Renal pelvis (tissue), 4 donors: ENCODE data around the gene MOB2. TPM values are rescaled to one million over a fixed set of nuclear protein-coding genes. Genes with fewer than 3 reads are reported as not detected.
"Not testable (repeated sequence)": the region's sequence is repeated elsewhere in the genome, so short reads cannot be mapped to it uniquely, and the experiment has no call there.

Experiments
- DNase-seq: peaks from one replicate; pipeline ENCODE4 v3.0.0-alpha.2; 2013
- polyA plus RNA-seq, 3 donors: library from polyadenylated mRNA; unstranded; fragments of 120-200 nt; gene quantifications; one replicate each; pipeline ENCODE4 v1.2.1, GENCODE V29; 2013; ENCODE audit not compliant: insufficient read length in 3 of 3

The MOB2 gene
- polyA plus RNA-seq, 3 donors, result 33.0 to 34.8 (median 33.0) TPM

DNA sequence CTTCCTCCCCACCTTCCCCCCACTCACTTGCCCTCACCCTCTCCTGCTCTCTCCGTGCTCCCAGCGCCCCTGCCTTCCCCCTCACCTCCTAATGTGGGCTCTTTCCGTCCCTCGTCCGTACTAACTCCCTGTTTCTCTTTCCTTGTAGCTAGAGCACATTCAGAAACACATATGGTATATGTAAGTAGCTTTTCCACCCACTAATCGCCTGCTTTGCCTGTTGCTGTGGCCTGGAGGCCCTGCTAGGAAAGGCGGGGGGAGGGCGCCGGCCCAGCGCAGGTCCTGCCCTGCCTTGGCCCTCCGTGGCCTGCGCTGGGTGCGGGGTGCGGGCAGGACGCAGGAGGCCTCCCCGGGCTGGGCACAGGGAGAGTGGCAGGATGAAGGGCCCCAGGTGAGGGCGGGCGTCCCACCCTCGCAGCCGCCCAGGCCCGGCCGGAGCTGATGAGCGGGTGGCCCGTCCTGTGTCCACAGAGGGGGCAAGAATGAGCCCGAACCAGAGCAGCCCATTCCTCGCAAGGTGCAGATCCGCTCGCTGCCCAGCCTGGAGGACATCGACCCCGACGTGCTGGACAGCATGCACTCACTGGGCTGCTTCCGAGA lies 41.7 kb downstream of the MOB2 start:
- DNase-seq, result no peak

- DNase-seq, result no peak
Observed at GRCh38 chr11:1444321-1444720, 42.3 kb downstream of the MOB2 start.

GRCh38 chr11:1443737-1444136 lies 42.8 kb downstream of the MOB2 start:
- no peak for DNase-seq

- no peak for DNase-seq
Observed at GRCh38 chr11:1442807-1443366, 43.7 kb downstream of the MOB2 start.

- DNase-seq, result no peak
Observed at GRCh38 chr11:1442163-1442562, 44.4 kb downstream of the MOB2 start.

GRCh38 chr11:1440496-1440895 lies 46.1 kb downstream of the MOB2 start:
- DNase-seq, result no peak

- no peak for DNase-seq
Observed at GRCh38 chr11:1440066-1440465, 46.5 kb downstream of the MOB2 start.

- DNase-seq, result no peak
Observed at GRCh38 chr11:1439341-1439740, 47.2 kb downstream of the MOB2 start.

DNA sequence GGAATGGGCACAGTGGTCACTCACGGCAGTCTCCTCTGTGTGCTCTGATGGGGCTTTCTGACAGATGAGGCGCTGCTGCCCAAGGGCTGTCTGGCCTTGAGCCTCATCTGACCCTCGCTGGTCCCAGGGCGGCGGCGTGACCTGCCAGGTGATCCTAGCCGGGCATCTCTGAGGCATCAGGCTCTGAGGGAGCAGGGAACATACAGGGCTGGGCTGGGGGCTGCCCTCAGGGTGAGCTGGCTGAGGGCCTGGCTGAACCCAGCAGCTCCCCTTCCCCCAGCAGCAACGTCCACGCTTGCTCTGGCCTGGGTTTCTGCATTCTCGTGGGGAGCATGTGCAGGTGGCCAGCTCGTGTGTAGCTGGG lies 47.6 kb downstream of the MOB2 start:
- DNase-seq, result no peak

GRCh38 chr11:1438261-1438966 lies 48.2 kb downstream of the MOB2 start:
- DNase-seq, result no peak

GRCh38 chr11:1437500-1437899 lies 49.1 kb downstream of the MOB2 start:
- no peak for DNase-seq

DNA sequence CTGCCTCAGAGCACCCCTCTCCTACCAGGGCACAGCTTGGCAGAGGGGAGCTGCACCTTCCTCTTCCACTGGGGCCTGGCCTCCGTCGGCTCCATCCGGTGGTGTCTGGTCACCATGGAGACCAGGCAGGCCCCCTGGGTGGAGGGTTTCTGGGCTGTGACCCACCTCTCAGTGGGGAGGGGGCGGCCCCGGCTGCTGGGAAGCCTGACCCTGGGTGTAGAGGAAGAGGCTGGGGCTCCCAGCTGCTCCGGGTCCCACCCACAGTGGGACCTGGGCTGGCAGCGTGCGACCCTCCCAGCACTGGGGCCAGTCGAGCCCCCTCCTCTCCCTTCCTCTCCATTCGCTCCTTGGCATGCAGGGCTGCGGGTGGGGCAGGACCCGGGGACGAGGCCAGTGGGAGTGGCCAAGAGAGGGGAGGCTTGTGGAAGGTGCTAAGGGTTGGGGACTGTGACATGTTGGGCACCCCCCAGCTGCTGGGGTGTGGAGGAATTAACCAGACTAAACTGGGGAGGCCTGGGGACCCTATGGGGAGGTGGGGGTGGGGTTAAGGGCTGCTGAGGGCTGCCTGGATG lies 50.0 kb downstream of the MOB2 start:
- no peak for DNase-seq

- DNase-seq, result no peak
Observed at GRCh38 chr11:1435820-1436467, 50.6 kb downstream of the MOB2 start.

- not testable (repeated sequence) for DNase-seq
Observed at GRCh38 chr11:1435479-1435819, 51.1 kb downstream of the MOB2 start.

DNA sequence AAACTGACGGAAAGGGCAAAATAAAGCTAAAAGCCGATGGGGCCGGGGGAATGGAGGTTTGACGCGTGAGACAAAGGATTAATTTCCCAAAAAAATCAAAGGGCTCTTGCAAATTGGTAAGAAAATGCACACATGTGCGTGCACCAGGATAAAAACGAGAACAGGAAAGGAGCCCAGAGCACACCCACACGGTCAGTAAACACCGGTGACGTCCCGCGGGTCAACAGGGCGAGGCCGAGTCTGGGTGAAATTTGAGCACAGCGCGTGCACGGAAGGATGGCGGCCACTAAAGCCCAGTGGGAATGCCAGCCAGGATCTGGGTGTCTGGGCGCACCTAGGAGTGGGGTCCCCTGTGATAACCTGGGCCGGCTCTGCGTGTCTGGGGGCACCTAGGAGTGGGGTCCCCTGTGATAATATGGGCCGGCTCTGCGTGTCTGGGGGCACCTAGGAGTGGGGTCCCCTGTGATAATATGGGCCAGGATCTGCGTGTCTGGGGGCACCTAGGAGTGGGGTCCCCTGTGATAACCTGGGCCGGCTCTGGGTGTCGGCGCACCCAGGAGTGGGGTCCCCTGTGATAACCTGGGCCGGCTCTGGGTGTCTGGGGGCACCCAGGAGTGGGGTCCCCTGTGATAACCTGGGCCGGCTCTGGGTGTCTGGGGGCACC lies 52.5 kb downstream of the MOB2 start:
- DNase-seq, result no peak

GRCh38 chr11:1433568-1433967 lies 53.0 kb downstream of the MOB2 start:
- DNase-seq, result no peak

DNA sequence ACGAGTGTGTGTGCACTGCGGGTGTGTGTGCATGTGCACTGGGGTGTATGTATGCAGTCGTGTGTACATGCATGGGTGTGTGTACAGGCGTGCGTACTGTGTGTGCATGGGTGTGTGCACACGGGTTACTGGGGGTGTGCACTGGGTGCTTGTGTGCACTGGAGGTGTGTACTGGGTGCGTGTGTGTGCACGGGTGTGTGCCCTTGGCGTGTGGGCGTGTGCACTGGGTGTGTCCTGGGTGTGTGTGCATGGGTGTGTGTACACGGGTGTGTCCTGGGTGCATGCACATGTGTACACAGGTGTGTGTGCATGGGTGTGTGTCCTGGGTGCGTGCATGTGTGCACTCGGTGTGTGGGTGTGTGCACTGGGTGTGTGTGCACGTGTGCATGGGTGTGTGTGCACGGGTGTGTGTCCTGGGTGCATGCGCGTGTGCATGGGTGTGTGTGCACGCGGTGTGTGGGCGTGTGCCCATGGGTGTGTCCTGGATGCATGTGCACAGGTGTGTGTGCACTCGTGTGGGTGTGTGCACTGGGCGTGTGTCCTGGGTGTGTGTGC lies 57.7 kb downstream of the MOB2 start:
- no peak for DNase-seq

GRCh38 chr11:1425439-1425838 lies 61.1 kb downstream of the MOB2 start:
- DNase-seq, result no peak

DNA sequence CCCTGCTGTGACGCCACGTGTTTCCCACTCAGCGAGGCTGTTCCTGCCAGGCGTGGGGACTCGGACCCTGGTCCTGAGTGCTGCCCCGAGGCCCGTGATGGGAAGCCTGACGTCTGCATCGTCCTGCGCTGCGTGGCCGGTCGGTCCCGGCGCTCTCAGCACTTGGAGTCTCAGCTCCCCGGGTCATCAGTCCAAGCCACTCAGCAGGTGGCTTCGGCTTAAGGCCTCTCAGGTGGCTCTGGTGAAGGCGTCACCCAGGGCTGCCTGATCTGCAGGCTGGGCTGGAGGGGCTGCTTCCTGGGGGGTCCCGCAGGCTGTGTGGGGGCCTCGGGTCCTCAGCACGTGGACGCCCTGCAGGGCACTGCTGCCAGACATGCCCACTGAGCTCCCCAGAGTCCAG lies 61.6 kb downstream of the MOB2 start:
- no peak for DNase-seq

DNA sequence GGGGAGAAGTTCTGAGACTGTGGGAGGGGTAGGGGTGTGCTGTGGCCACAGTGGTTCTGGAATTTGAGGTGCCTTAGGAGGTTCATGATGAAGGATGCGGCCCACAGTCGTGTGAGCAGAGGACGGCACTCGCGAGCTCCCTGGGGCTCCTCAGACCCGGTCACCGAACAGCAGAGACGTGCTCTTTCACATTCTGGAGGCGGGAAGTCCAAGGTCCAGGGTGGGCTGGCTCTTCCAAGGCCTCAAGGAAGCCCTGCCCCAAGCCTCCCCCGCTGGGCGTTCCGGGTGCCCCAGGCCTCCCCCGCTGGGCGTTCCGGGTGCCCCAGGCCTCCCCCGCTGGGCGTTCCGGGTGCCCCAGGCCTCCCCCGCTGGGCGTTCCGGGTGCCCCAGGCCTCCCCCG lies 63.2 kb downstream of the MOB2 start:
- not testable (repeated sequence) for DNase-seq

DNA sequence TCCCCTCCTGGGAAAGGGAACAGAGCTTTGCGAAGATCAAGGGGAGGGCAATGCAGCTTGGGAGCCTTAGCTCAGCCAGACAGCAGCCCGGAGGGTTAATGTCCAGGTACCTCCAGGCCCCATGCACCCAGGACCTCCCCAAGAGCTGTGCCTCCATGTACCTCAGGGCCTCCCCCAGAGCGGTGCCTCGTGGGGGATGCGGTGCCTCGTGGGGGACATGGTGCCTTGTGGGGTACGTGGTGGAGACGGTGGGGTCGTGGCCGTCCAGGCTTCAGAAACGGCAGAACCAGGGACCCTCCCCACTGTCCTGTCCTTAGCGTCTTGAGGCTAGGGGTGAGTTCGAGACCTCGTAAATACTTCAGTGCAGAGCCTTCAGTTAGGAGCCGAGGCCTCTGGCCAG lies 63.6 kb downstream of the MOB2 start:
- DNase-seq, result no peak

GRCh38 chr11:1422481-1422880 lies 64.1 kb downstream of the MOB2 start:
- no peak for DNase-seq
